ENCODE data around the gene DAAM2.

DAAM2 gene

GRCh38 chr6:39908838-39909583 is 116.8 kb downstream of the DAAM2 start:
- no peak for DNase-seq (ENCODE audit: low read depth in 3 of 3)

GRCh38 chr6:39909701-39910100 is 117.5 kb downstream of the DAAM2 start:
- DNase-seq (ENCODE audit: low read depth in 3 of 3), result no peak

- DNase-seq (ENCODE audit: low read depth in 3 of 3), result no peak
Measured at GRCh38 chr6:39910164-39910563, 118.0 kb downstream of the DAAM2 start.

GRCh38 chr6:39910744-39911143 is 118.6 kb downstream of the DAAM2 start:
- no peak for DNase-seq (ENCODE audit: low read depth in 3 of 3)

GRCh38 chr6:39911513-39912125 is 119.4 kb downstream of the DAAM2 start:
- DNase-seq (ENCODE audit: low read depth in 3 of 3), result no peak

- no peak for DNase-seq (ENCODE audit: low read depth in 3 of 3)
Measured at GRCh38 chr6:39912446-39912845, 120.3 kb downstream of the DAAM2 start.

GRCh38 chr6:39913391-39913916 is 121.3 kb downstream of the DAAM2 start:
- DNase-seq (ENCODE audit: low read depth in 3 of 3), result no peak

- DNase-seq (ENCODE audit: low read depth in 3 of 3), result no peak
Measured at GRCh38 chr6:39914239-39914638, 122.1 kb downstream of the DAAM2 start.

- DNase-seq (ENCODE audit: low read depth in 3 of 3), result no peak
Measured at GRCh38 chr6:39915866-39916265, 123.7 kb downstream of the DAAM2 start.

- DNase-seq (ENCODE audit: low read depth in 3 of 3), result no peak
Measured at GRCh38 chr6:39917329-39917728, 125.2 kb downstream of the DAAM2 start.

- no peak for DNase-seq (ENCODE audit: low read depth in 3 of 3)
Measured at GRCh38 chr6:39917981-39918380, 125.8 kb downstream of the DAAM2 start.

GRCh38 chr6:39918831-39919230 is 126.7 kb downstream of the DAAM2 start:
- no peak for DNase-seq (ENCODE audit: low read depth in 3 of 3)

- DNase-seq (ENCODE audit: low read depth in 3 of 3), result no peak
Measured at GRCh38 chr6:39920157-39920556, 128.0 kb downstream of the DAAM2 start.

- DNase-seq (ENCODE audit: low read depth in 3 of 3), result no peak
Measured at GRCh38 chr6:39922821-39923220, 130.6 kb downstream of the DAAM2 start.

- DNase-seq (ENCODE audit: low read depth in 3 of 3), result no peak
Measured at GRCh38 chr6:39923394-39923793, 131.2 kb downstream of the DAAM2 start.

- DNase-seq (ENCODE audit: low read depth in 3 of 3), result no peak
Measured at GRCh38 chr6:39923861-39924260, 131.7 kb downstream of the DAAM2 start.

- no peak for DNase-seq (ENCODE audit: low read depth in 3 of 3)
Measured at GRCh38 chr6:39924283-39924682, 132.1 kb downstream of the DAAM2 start.

- no peak for DNase-seq (ENCODE audit: low read depth in 3 of 3)
Measured at GRCh38 chr6:39925191-39925930, 133.2 kb downstream of the DAAM2 start.

- no peak for DNase-seq (ENCODE audit: low read depth in 3 of 3)
Measured at GRCh38 chr6:39925931-39926290, 133.7 kb downstream of the DAAM2 start.

GRCh38 chr6:39926668-39927067 is 134.5 kb downstream of the DAAM2 start:
- no peak for DNase-seq (ENCODE audit: low read depth in 3 of 3)

GRCh38 chr6:39927159-39927558 is 135.0 kb downstream of the DAAM2 start:
- DNase-seq (ENCODE audit: low read depth in 3 of 3), result no peak

- no peak for DNase-seq (ENCODE audit: low read depth in 3 of 3)
Measured at GRCh38 chr6:39929039-39929732, 137.0 kb downstream of the DAAM2 start.
